Measurements from ENCODE around the gene MTHFD1L. TPM values are rescaled to one million over a fixed set of nuclear protein-coding genes. Genes with fewer than 3 reads are reported as not detected.

MTHFD1L gene
- total and polyA plus RNA-seq, 9 of the 15 experiments (the other 6 are each of a cell fraction or from before 2014, with no cell fraction given): 20.9 to 128 (median 61.0) TPM

DNA sequence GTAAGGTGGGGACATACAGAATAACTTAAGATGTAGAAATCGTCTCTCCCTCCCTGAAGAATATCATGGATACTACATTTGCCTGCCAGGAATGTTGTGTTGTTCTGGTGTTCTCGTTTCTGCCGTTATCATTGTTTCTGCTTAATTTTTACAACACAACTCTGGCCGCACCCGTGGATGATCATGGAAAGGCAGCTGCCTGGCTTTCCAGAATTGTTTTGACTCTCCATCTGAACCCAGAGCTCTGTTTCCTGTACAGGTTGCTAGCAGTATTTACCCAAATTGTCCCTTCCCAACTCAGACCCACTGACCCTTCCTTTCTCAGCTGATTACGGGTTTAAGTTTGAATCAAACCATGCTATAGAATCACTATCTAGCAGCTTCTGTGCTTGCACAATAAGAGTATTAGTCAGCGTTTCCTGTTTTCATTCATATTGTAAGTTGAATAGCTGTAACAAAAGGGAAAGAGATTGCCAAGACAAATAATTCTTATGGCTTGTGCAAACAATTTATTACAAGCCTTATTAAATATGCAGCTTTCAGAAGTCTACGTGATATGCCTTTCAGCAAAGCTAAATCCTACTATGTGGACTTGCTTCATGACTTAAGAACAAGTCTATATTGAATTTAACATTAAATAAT is 139.0 kb downstream of the MTHFD1L start (continued):
- TF ChIP-seq, protein P1, sequence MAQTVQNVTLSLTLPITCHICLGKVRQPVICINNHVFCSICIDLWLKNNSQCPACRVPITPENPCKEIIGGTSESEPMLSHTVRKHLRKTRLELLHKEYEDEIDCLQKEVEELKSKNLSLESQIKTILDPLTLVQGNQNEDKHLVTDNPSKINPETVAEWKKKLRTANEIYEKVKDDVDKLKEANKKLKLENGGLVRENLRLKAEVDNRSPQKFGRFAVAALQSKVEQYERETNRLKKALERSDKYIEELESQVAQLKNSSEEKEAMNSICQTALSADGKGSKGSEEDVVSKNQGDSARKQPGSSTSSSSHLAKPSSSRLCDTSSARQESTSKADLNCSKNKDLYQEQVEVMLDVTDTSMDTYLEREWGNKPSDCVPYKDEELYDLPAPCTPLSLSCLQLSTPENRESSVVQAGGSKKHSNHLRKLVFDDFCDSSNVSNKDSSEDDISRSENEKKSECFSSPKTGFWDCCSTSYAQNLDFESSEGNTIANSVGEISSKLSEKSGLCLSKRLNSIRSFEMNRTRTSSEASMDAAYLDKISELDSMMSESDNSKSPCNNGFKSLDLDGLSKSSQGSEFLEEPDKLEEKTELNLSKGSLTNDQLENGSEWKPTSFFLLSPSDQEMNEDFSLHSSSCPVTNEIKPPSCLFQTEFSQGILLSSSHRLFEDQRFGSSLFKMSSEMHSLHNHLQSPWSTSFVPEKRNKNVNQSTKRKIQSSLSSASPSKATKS (CRISPR knock-in tag; IDR thresholded peaks at IDR 0.05): no peak
- TF ChIP-seq E2F3 (CRISPR knock-in tag; IDR thresholded peaks at IDR 0.05): no peak
- TF ChIP-seq ZNF561 (CRISPR knock-in tag; conservative IDR thresholded peaks at IDR 0.05): no peak
- 0 out of 2 replicates have a peak, but pooled peaks have one; percentile 8 for TF ChIP-seq MAFF (IDR thresholded peaks at IDR 0.05; ENCODE audit: low read length)
- no peak for TF ChIP-seq NCOA2 (IDR thresholded peaks at IDR 0.05; ENCODE audit: partially characterized antibody in 2 of 2)
- no peak for TF ChIP-seq MEF2A (IDR thresholded peaks at IDR 0.05; ENCODE audit: control insufficient read depth, low read depth, low read length)
- TF ChIP-seq, protein P2, sequence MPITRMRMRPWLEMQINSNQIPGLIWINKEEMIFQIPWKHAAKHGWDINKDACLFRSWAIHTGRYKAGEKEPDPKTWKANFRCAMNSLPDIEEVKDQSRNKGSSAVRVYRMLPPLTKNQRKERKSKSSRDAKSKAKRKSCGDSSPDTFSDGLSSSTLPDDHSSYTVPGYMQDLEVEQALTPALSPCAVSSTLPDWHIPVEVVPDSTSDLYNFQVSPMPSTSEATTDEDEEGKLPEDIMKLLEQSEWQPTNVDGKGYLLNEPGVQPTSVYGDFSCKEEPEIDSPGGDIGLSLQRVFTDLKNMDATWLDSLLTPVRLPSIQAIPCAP (CRISPR knock-in tag; IDR thresholded peaks at IDR 0.05; ENCODE audit: borderline replicate concordance): no peak
- TF ChIP-seq CLOCK (CRISPR knock-in tag; IDR thresholded peaks at IDR 0.05; ENCODE audit: borderline replicate concordance): no peak
- no peak for TF ChIP-seq ZNF444 (CRISPR knock-in tag; IDR thresholded peaks at IDR 0.05)
- no peak for TF ChIP-seq HIVEP1 (CRISPR knock-in tag; IDR thresholded peaks at IDR 0.05)
- 0 out of 4 replicates have a peak, but pooled peaks of 1 of the 2 experiments have one; percentile 39 for TF ChIP-seq TRIM24 (IDR thresholded peaks at IDR 0.05)
- TF ChIP-seq MCM2 (IDR thresholded peaks at IDR 0.05; ENCODE audit: low read depth): no peak
- TF ChIP-seq, protein P3, sequence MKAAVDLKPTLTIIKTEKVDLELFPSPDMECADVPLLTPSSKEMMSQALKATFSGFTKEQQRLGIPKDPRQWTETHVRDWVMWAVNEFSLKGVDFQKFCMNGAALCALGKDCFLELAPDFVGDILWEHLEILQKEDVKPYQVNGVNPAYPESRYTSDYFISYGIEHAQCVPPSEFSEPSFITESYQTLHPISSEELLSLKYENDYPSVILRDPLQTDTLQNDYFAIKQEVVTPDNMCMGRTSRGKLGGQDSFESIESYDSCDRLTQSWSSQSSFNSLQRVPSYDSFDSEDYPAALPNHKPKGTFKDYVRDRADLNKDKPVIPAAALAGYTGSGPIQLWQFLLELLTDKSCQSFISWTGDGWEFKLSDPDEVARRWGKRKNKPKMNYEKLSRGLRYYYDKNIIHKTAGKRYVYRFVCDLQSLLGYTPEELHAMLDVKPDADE (conservative IDR thresholded peaks at IDR 0.05; ENCODE audit: control insufficient read depth, low read depth, low read length): no peak
- no peak for TF ChIP-seq ZNF518B (CRISPR knock-in tag; IDR thresholded peaks at IDR 0.05)
- TF ChIP-seq SP2 (IDR thresholded peaks at IDR 0.05; ENCODE audit: extremely low read depth, low read depth, low read length, poor library complexity, severe bottlenecking): no peak
- no peak for TF ChIP-seq RBBP5 (IDR thresholded peaks at IDR 0.05; ENCODE audit: borderline replicate concordance, insufficient read depth, low read length, poor library complexity, severe bottlenecking)

All from K562 (cell line).